ENCODE data around the gene COA5. TPM values are rescaled to one million over a fixed set of nuclear protein-coding genes. Genes with fewer than 3 reads are reported as not detected.

COA5 gene
- total RNA-seq, 1 experiment from 2014 or later, result 18.6 TPM

DNA sequence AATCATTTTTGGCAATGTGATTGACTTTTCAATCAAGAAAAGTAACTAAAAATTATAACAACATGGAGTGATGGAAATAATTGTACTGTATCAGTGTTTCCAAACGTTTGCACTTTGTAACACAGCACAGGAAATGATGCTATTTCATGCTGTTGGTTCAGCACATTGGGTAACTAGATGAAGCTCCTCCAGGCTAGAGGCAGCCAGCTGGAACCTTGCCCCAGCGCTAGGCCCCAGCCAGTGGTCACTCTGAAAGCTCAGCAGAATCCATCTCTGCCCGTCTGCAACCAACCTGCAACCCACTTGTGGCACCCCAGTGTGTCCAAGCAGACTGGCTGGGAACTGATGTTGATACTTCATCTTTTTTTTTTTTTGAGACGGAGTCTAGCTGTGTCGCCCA, 15.3 kb upstream of the COA5 start (continued):
- no peak for TF ChIP-seq EZH2phosphoT487 (IDR thresholded peaks at IDR 0.05; ENCODE audit: borderline replicate concordance)
- no peak for TF ChIP-seq POLR2AphosphoS5 (IDR thresholded peaks at IDR 0.05; ENCODE audit: low read depth, low read length)

DNA sequence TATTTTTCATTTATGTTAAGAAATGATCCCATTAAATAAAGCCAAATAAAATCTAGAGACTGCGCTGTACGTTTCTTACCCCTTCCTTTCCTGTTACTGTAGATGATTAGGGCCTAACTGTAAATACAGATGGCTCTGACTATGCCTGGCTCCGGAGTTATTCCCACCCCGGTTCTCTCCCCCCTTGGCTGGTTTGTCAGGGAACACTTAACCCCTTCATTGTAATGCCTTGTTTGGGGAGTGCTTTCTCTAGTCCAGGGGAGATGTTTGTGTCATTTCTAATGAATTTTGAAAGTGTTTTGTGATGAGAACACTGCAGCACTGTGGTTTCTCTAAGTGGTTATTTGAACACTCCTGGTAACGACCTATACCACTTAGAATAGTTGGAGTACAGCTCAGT, 8.8 kb upstream of the COA5 start:
- H3K27me3 ChIP-seq (ENCODE audit: insufficient read depth, low read length), result no peaks in the 10 kb centered on the region
- ChIA-PET RAD21 (ENCODE audit: low non-redundant PET in 1 of 2, low total read pairs in 2 of 2, uncharacterized antibody in 2 of 2, unreplicated experiment in 2 of 2) (no interaction called here), CTCF (no interaction called here), POLR2A (no interaction called here)
- TF ChIP-seq JUND (IDR thresholded peaks at IDR 0.05) (no peak), POLR2AphosphoS5 (IDR thresholded peaks at IDR 0.05; ENCODE audit: low read depth, low read length) (no peak), CEBPB (IDR thresholded peaks at IDR 0.05; ENCODE audit: low read depth) (no peak), RAD21 (IDR thresholded peaks at IDR 0.05; ENCODE audit: low read depth) (no peak), SIN3A (IDR thresholded peaks at IDR 0.05; ENCODE audit: low read depth) (no peak)
- no peaks in the 10 kb centered on the region for H4K20me1 ChIP-seq (ENCODE audit: insufficient read depth)
- no peak overlapping the region for H3K4me2 ChIP-seq (ENCODE audit: low read length)
- DNase-seq (ENCODE audit: low read depth, low spot score), result no peak
- no peak overlapping the region for H3K4me3 ChIP-seq (replicated peaks in 1 of 2; ENCODE audit: low read depth in 1 of 2, low read length in 2 of 2)
- H3K4me1 ChIP-seq (ENCODE audit: control insufficient read depth in 1 of 2, insufficient read depth in 2 of 2, low read length in 2 of 2), result no peaks in the 10 kb centered on the region
- no peak overlapping the region for H3K9ac ChIP-seq (ENCODE audit: low read length)
- intact Hi-C loops (cut with micrococcal nuclease), result no loop called here
- no peak overlapping the region for H2AFZ ChIP-seq (ENCODE audit: low read depth, low read length, poor library complexity, severe bottlenecking)
- ATAC-seq, result no peak
- no TSS peak for BruUV-seq (replicated peaks)
- H3K9me3 ChIP-seq (ENCODE audit: control insufficient read depth in 1 of 2, insufficient read depth in 1 of 2, low read depth in 1 of 2, low read length in 2 of 2), result no peaks in the 10 kb centered on the region
- no peak overlapping the region for H3K27ac ChIP-seq (ENCODE audit: low read depth, low read length)
- H3K9me2 ChIP-seq (ENCODE audit: insufficient read depth), result no peaks in the 10 kb centered on the region
- H3K79me2 ChIP-seq (ENCODE audit: insufficient read depth, low read length), result no peaks in the 10 kb centered on the region
- peaks cover 10 to 15% of the 10 kb centered on the region in 2 experiments; a peak in 3 of 4 replicates for H3K36me3 ChIP-seq (ENCODE audit: control insufficient read depth in 1 of 2, insufficient read depth in 2 of 2, low read length in 2 of 2)

DNA sequence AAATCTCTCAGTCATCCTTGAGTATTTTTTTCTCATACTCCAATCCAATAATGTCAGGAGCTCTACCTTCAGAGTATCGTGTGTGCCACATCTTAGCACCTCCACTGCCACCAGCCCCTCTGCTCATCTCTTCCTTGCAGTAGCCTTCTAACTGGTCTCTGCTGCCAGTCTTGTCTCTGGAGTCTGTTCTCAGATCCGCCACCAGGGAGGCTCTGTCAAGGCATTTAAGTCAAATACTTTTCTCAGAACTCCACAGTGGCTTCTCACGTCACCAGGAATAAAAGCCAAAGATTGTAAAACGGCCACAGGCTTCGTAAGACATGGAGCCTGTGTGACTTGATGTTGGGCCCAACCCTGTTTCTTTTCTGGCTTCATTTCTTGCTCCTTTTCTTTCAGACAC, 7.2 kb upstream of the COA5 start:
- Histone ChIP-seq H3K4me3 (replicated peaks in 1 of 2; ENCODE audit: low read depth in 1 of 2, low read length in 2 of 2) (no peak overlapping the region), H3K4me2 (ENCODE audit: low read length) (no peak overlapping the region), H3K9me2 (ENCODE audit: insufficient read depth) (no peaks in the 10 kb centered on the region), H3K9me3 (ENCODE audit: control insufficient read depth in 1 of 2, insufficient read depth in 1 of 2, low read depth in 1 of 2, low read length in 2 of 2) (no peaks in the 10 kb centered on the region), H3K36me3 (ENCODE audit: control insufficient read depth in 1 of 2, insufficient read depth in 2 of 2, low read length in 2 of 2) (peaks cover 19 to 27% of the 10 kb centered on the region in 2 experiments; a peak in 3 of 4 replicates), H3K4me1 (ENCODE audit: control insufficient read depth in 1 of 2, insufficient read depth in 2 of 2, low read length in 2 of 2) (no peaks in the 10 kb centered on the region), H3K27ac (ENCODE audit: low read depth, low read length) (no peak overlapping the region), H2AFZ (ENCODE audit: low read depth, low read length, poor library complexity, severe bottlenecking) (no peak overlapping the region), H3K27me3 (ENCODE audit: insufficient read depth, low read length) (no peaks in the 10 kb centered on the region), H3K9ac (ENCODE audit: low read length) (no peak overlapping the region), H4K20me1 (ENCODE audit: insufficient read depth) (no peaks in the 10 kb centered on the region), H3K79me2 (ENCODE audit: insufficient read depth, low read length) (peaks cover 11% of the 10 kb centered on the region)
- RAD21 ChIA-PET (ENCODE audit: low non-redundant PET in 1 of 2, low total read pairs in 2 of 2, uncharacterized antibody in 2 of 2, unreplicated experiment in 2 of 2), result no interaction called here
- TF ChIP-seq, protein P1, sequence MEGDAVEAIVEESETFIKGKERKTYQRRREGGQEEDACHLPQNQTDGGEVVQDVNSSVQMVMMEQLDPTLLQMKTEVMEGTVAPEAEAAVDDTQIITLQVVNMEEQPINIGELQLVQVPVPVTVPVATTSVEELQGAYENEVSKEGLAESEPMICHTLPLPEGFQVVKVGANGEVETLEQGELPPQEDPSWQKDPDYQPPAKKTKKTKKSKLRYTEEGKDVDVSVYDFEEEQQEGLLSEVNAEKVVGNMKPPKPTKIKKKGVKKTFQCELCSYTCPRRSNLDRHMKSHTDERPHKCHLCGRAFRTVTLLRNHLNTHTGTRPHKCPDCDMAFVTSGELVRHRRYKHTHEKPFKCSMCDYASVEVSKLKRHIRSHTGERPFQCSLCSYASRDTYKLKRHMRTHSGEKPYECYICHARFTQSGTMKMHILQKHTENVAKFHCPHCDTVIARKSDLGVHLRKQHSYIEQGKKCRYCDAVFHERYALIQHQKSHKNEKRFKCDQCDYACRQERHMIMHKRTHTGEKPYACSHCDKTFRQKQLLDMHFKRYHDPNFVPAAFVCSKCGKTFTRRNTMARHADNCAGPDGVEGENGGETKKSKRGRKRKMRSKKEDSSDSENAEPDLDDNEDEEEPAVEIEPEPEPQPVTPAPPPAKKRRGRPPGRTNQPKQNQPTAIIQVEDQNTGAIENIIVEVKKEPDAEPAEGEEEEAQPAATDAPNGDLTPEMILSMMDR (IDR thresholded peaks at IDR 0.05 in 2 of 3, conservative IDR thresholded peaks at IDR 0.05 in 1 of 3; ENCODE audit: borderline replicate concordance in 1 of 3, insufficient read depth in 1 of 3, low read depth in 2 of 3, low read length in 2 of 3), result peak in 2 of 3 experiments; percentile 26 to 30; a peak in 2 of 6 replicates
- TF ChIP-seq CBX3 (IDR thresholded peaks at IDR 0.05; ENCODE audit: low read depth), result no peak
- POLR2A ChIA-PET, result no interaction called here
- DNase-seq (ENCODE audit: low read depth, low spot score) (no peak), ATAC-seq (peak; percentile 52; the same call in 1 of the 2 replicates)
- intact Hi-C loops (cut with micrococcal nuclease), result no loop called here
- CTCF ChIA-PET, result no interaction called here
- BruUV-seq (replicated peaks), result no TSS peak

Measured in HCT116 (cell line).